ENCODE measurements around the gene HSP90AA1.
A peak's percentile ranks its signal among the peaks of the same experiment; 100 is the strongest.
"Not testable (repeated sequence)": the region's sequence is repeated elsewhere in the genome, so short reads cannot be mapped to it uniquely, and the experiment has no call there.

Gene HSP90AA1

DNA sequence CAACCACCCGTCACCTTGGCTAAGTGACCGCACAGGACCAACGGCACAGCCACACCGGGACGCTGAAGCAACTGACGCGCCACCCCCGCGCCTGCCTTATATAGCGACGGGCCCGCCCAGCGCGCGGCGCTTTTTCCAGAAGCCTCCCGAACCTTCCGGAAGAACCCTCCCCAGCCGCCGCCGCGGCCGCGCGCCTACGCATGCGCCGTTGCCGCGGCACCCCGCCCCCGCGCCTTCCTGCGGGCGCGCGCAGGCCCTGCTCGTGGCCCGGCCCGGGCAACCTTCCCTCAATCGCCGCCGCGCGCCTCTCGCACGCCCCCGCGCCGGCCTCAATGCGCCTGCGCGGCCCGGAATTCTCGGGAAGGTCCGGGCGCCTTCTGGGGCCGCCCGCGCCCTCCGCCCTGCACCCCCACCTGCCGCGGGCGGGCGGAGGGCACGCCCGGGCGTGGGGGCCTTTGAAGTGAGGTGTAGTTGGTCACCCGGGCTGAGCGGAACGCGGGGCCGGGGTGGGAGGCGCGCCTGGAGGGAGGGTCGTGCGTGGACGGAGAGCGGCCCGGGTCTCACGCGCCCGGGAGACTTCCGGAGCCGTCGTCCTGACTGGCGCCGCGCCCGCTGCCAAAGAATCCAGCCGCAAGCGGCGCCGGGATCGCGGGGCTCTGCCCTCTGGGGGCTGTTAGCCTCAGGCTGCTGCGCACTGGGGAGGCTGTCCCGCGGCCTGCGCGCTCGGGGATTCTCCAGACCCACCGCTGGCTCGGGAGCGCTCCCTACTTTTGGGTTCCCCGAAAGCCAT, at the start of gene HSP90AA1:
TSS of gene HSP90AA1 (minus strand) at position 73 of the 790 bp plus-strand sequence. CDS start 666 bp downstream, outside the sequence.
- TF ChIP-seq, protein P1, sequence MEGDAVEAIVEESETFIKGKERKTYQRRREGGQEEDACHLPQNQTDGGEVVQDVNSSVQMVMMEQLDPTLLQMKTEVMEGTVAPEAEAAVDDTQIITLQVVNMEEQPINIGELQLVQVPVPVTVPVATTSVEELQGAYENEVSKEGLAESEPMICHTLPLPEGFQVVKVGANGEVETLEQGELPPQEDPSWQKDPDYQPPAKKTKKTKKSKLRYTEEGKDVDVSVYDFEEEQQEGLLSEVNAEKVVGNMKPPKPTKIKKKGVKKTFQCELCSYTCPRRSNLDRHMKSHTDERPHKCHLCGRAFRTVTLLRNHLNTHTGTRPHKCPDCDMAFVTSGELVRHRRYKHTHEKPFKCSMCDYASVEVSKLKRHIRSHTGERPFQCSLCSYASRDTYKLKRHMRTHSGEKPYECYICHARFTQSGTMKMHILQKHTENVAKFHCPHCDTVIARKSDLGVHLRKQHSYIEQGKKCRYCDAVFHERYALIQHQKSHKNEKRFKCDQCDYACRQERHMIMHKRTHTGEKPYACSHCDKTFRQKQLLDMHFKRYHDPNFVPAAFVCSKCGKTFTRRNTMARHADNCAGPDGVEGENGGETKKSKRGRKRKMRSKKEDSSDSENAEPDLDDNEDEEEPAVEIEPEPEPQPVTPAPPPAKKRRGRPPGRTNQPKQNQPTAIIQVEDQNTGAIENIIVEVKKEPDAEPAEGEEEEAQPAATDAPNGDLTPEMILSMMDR (IDR thresholded peaks at IDR 0.05; ENCODE audit: extremely low read depth, missing control alignments), result peak; percentile 22
- peak; percentile 99 for DNase-seq (ENCODE audit: low spot score)

DNA sequence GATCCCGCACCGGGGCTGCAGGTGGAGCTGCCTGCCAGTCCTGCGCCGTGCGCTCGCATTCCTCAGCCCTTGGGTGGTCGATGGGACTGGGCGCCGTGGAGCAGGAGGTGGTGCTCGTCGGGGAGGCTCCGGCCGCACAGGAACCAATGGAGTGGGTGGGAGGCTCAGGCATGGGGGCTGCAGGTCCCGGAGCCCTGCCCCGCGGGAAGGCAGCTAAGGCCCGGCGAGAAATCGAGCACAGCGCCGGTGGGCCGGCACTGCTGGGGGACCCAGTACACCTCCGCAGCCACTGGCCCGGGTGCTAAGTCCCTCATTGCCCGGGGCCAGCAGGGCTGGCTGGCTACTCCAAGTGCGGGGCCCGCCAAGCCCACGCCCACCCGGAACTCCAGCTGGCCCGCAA, 48.6 kb upstream of the HSP90AA1 start:
- DNase-seq (ENCODE audit: low spot score), result not testable (repeated sequence)

DNA sequence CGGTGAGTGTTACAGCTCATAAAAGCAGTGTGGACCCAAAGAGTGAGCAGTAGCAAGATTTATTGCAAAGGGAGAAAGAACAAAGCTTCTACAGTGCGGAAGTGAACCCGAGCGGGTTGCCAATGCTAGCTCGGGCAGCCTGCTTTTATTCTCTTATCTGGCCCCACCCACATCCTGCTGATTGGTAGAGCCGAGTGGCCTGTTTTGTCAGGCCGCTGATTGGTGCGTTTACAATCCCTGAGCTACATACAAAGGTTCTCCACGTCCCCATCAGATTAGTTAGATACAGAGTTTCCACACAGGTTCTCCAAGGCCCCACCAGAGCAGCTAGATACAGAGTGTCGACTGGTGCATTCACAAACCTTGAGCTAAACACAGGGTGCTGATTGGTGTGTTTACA, 47.9 kb upstream of the HSP90AA1 start:
- DNase-seq (ENCODE audit: low spot score), result not testable (repeated sequence)

DNA sequence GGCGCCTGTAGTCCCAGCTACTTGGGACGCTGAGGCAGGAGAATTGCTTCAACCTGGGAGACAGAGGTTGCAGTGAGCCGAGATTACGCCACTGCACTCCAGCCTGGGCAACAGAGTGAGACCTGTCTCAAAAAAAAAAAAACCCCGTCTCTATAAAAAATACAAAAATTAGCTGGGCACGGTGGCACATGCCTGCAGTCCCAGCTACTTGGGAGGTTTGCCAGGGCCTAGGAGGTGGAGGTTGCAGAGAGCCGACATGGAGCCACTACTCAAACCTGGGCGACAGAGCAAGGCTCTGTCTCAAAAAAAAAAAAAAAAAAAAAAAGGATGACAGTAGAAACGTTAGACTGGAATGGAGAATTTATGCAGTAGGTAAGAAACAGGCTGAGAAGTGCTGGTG, 47.2 kb upstream of the HSP90AA1 start:
- not testable (repeated sequence) for DNase-seq (ENCODE audit: low spot score)

DNA sequence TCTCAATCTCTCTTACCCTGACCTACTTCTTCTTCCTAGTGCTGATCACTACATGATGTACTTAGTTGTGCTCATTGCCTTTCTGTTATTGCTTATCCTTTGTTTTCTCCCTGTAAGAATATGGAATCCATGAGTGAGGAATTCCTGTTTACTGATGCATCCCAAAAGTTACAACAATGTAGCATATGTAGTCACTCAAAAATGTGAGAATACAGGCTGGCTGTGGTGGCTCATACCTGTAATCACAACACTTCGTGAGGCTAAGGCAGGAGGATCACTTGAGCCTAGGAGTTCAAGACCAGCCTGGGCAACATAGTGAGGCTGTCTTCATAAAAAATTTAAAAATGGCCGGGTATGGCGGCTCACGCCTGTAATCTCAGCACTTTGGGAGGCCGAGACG, 44.9 kb upstream of the HSP90AA1 start:
- TF ChIP-seq, protein P1 (IDR thresholded peaks at IDR 0.05; ENCODE audit: extremely low read depth, missing control alignments), result no peak
- DNase-seq (ENCODE audit: low spot score), result no peak

DNA sequence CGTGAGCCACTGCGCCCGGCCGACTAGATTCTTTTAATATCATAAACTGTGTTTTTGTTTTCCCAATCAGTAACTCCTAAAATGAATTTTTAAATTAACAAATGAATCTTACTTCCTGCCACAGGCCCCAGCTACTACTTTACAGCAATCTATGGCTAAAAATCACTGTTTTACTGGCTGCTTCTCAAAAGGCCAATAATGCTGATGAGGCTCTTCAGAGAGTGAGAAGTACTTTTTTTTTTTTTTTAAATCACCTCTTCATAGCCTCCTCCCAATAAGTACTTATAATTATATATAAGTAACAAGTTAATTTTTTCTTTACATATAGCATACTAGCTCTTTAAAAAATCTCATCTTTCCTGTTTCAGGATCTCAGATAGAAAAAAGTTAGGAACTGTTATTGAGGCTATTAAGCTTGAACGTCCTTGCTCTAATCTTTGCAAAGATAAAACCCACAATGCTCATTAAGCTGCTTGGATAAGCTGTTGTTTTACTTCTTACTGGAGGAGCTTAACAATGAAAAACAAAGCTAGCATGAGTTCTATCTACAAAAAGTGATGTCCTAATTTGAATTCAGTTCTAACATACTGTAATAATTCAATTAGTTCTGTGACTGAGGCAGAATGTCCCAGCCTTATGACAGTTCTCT, 40.1 kb upstream of the HSP90AA1 start:
- TF ChIP-seq, protein P1 (IDR thresholded peaks at IDR 0.05; ENCODE audit: extremely low read depth, missing control alignments), result no peak
- DNase-seq (ENCODE audit: low spot score), result no peak

DNA sequence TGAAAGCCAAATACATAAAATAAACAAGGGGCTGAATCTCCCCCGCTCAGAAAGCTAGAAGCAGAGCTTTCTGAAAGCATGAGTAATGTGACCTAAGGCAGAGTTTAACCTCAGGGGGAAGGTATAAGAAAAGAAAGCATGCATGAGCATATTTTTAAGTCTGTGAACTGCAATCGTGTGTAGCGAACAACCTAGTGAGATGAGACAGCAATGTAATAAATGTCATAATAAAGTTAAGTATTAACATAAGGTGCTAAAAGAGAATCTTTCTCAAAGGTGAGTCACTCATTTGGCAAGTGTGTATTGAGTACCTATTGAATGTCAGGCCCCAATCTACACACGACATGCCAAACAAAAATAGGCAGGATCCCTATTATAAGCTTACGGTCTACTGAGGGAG, 38.7 kb upstream of the HSP90AA1 start:
- DNase-seq (ENCODE audit: low spot score), result peak; percentile 35

DNA sequence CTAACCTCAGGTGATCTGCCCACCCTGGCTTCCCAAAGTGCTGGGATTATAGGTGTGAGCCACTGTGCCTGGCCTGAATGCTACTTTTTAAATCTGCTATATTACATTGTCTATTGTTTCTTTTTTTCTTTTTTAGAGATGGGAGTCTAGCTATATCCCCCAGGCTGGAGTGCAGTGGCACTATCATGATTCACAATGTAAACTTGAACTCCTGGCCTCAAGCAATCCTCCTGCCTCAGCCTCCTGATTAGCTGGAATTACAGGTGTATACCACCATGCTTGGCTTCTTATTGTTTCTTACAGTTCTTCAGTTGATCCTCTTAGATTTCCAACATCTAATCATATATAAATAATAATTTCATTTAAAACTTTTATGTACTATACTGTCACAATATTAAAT, 37.6 kb upstream of the HSP90AA1 start:
- TF ChIP-seq, protein P1 (IDR thresholded peaks at IDR 0.05; ENCODE audit: extremely low read depth, missing control alignments), result no peak
- no peak for DNase-seq (ENCODE audit: low spot score)

More for the DNA sequence above, 38.7 kb upstream of the HSP90AA1 start:
- TF ChIP-seq, protein P1 (IDR thresholded peaks at IDR 0.05; ENCODE audit: extremely low read depth, missing control alignments), result no peak

DNA sequence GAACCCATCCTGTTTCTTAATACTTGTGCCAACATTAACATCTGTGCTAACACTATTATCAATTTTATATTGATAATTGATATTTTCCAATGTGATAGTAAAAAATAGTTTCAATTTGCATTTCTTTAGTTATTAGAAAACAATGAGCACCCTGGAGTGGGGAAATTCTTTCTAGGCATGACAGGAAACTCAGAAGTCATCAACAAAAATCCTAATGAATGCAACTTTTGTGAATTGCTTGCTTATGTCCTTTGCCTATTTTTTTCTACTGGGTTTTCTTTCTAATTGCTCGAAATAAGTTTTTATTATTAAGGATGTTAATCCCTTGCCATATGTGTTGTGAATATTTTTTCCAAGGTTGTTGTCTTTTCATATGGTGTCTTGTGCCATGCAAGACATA, 34.7 kb upstream of the HSP90AA1 start:
- no peak for DNase-seq (ENCODE audit: low spot score)
- TF ChIP-seq, protein P1 (IDR thresholded peaks at IDR 0.05; ENCODE audit: extremely low read depth, missing control alignments), result no peak

Data from GM20000 (cell line).